ENCODE measurements around the gene SCNN1A.
A peak's percentile ranks its signal among the peaks of the same experiment; 100 is the strongest.
"Not testable (repeated sequence)": the region's sequence is repeated elsewhere in the genome, so short reads cannot be mapped to it uniquely, and the experiment has no call there.

SCNN1A gene

DNA sequence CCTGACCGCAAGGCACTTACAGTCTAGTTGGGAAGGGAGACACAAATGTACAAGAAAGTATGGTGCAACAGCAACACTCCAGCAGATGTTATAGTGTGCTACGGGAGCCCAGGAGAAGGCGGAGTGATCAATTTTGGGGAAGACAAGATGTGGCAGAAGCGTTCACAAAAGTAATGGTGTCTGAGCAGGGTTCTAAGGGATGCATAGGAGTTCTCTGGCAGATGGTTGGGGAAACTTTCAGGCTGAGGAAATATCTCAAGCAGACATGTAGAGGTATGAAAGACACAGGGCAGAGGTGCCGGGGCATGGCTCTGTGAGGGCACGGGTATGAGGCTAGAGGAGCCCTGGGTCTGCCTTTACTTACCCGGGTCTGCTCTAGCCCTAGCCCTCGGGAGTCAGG is 28.4 kb downstream of the SCNN1A start:
- no peak for TF ChIP-seq SNAI2 (CRISPR knock-in tag; IDR thresholded peaks at IDR 0.05)
- TF ChIP-seq ZFP3 (CRISPR knock-in tag; IDR thresholded peaks at IDR 0.05) = peak; percentile 97
- no peak for ATAC-seq

DNA sequence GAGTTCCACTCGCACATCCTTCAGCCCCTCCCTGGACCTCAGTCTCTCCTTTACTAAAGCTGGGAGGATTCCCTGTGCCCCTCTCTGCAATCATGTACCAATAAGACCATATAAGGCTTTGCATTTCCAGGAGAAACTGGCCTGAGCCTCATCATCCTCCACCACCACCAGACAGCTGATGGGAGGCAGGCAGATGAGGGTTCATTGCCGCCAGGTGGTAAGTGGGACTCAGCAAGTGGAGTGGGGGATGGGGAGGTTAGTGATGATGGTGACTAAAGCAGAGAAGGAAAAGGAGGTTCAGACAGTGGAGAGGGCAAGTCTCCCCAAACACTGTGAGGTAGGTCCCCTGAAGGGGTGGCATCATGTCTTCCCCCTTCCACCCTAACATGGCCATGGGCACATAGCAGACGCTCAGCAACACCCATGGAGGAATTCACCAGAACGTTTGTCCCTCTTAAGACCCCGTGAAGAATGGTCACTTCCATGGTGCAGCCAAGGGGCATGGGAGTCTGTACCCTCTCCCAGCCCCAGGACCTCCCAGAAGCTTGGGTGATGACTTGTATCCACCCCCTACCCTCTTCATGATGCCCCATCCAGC is 29.0 kb downstream of the SCNN1A start:
- ATAC-seq = no peak
- TF ChIP-seq TOX (CRISPR knock-in tag; IDR thresholded peaks at IDR 0.05; ENCODE audit: borderline replicate concordance) = no peak
- no peak for TF ChIP-seq ZNF70 (CRISPR knock-in tag; IDR thresholded peaks at IDR 0.05)
- TF ChIP-seq ZC3H10 (CRISPR knock-in tag; IDR thresholded peaks at IDR 0.05) = no peak
- TF ChIP-seq CSDC2 (CRISPR knock-in tag; IDR thresholded peaks at IDR 0.05) = no peak
- TF ChIP-seq, protein P1, sequence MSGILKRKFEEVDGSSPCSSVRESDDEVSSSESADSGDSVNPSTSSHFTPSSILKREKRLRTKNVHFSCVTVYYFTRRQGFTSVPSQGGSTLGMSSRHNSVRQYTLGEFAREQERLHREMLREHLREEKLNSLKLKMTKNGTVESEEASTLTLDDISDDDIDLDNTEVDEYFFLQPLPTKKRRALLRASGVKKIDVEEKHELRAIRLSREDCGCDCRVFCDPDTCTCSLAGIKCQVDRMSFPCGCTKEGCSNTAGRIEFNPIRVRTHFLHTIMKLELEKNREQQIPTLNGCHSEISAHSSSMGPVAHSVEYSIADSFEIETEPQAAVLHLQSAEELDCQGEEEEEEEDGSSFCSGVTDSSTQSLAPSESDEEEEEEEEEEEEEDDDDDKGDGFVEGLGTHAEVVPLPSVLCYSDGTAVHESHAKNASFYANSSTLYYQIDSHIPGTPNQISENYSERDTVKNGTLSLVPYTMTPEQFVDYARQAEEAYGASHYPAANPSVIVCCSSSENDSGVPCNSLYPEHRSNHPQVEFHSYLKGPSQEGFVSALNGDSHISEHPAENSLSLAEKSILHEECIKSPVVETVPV (CRISPR knock-in tag; IDR thresholded peaks at IDR 0.05) = no peak
- no peak for TF ChIP-seq BACH2 (CRISPR knock-in tag; IDR thresholded peaks at IDR 0.05; ENCODE audit: borderline replicate concordance)
- TF ChIP-seq GLIS3 (CRISPR knock-in tag; IDR thresholded peaks at IDR 0.05) = no peak
- TF ChIP-seq, protein P2, sequence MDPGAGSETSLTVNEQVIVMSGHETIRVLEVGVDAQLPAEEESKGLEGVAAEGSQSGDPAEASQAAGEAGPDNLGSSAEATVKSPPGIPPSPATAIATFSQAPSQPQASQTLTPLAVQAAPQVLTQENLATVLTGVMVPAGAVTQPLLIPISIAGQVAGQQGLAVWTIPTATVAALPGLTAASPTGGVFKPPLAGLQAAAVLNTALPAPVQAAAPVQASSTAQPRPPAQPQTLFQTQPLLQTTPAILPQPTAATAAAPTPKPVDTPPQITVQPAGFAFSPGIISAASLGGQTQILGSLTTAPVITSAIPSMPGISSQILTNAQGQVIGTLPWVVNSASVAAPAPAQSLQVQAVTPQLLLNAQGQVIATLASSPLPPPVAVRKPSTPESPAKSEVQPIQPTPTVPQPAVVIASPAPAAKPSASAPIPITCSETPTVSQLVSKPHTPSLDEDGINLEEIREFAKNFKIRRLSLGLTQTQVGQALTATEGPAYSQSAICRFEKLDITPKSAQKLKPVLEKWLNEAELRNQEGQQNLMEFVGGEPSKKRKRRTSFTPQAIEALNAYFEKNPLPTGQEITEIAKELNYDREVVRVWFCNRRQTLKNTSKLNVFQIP (CRISPR knock-in tag; IDR thresholded peaks at IDR 0.05; ENCODE audit: borderline replicate concordance, low read depth) = no peak
- TF ChIP-seq, protein P3, sequence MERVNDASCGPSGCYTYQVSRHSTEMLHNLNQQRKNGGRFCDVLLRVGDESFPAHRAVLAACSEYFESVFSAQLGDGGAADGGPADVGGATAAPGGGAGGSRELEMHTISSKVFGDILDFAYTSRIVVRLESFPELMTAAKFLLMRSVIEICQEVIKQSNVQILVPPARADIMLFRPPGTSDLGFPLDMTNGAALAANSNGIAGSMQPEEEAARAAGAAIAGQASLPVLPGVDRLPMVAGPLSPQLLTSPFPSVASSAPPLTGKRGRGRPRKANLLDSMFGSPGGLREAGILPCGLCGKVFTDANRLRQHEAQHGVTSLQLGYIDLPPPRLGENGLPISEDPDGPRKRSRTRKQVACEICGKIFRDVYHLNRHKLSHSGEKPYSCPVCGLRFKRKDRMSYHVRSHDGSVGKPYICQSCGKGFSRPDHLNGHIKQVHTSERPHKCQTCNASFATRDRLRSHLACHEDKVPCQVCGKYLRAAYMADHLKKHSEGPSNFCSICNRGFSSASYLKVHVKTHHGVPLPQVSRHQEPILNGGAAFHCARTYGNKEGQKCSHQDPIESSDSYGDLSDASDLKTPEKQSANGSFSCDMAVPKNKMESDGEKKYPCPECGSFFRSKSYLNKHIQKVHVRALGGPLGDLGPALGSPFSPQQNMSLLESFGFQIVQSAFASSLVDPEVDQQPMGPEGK (CRISPR knock-in tag; IDR thresholded peaks at IDR 0.05; ENCODE audit: borderline replicate concordance) = no peak
- TF ChIP-seq PPARA (CRISPR knock-in tag; IDR thresholded peaks at IDR 0.05; ENCODE audit: borderline replicate concordance) = no peak
- TF ChIP-seq ESRRG (CRISPR knock-in tag; IDR thresholded peaks at IDR 0.05) = no peak
- TF ChIP-seq SNAI2 (CRISPR knock-in tag; IDR thresholded peaks at IDR 0.05) = no peak
- no peak for TF ChIP-seq ZNF8 (CRISPR knock-in tag; IDR thresholded peaks at IDR 0.05)
- no peak for TF ChIP-seq ZFP30 (CRISPR knock-in tag; IDR thresholded peaks at IDR 0.05)
- TF ChIP-seq, protein P4, sequence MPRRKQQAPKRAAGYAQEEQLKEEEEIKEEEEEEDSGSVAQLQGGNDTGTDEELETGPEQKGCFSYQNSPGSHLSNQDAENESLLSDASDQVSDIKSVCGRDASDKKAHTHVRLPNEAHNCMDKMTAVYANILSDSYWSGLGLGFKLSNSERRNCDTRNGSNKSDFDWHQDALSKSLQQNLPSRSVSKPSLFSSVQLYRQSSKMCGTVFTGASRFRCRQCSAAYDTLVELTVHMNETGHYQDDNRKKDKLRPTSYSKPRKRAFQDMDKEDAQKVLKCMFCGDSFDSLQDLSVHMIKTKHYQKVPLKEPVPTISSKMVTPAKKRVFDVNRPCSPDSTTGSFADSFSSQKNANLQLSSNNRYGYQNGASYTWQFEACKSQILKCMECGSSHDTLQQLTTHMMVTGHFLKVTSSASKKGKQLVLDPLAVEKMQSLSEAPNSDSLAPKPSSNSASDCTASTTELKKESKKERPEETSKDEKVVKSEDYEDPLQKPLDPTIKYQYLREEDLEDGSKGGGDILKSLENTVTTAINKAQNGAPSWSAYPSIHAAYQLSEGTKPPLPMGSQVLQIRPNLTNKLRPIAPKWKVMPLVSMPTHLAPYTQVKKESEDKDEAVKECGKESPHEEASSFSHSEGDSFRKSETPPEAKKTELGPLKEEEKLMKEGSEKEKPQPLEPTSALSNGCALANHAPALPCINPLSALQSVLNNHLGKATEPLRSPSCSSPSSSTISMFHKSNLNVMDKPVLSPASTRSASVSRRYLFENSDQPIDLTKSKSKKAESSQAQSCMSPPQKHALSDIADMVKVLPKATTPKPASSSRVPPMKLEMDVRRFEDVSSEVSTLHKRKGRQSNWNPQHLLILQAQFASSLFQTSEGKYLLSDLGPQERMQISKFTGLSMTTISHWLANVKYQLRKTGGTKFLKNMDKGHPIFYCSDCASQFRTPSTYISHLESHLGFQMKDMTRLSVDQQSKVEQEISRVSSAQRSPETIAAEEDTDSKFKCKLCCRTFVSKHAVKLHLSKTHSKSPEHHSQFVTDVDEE (CRISPR knock-in tag; IDR thresholded peaks at IDR 0.05) = no peak
- TF ChIP-seq, protein P5, sequence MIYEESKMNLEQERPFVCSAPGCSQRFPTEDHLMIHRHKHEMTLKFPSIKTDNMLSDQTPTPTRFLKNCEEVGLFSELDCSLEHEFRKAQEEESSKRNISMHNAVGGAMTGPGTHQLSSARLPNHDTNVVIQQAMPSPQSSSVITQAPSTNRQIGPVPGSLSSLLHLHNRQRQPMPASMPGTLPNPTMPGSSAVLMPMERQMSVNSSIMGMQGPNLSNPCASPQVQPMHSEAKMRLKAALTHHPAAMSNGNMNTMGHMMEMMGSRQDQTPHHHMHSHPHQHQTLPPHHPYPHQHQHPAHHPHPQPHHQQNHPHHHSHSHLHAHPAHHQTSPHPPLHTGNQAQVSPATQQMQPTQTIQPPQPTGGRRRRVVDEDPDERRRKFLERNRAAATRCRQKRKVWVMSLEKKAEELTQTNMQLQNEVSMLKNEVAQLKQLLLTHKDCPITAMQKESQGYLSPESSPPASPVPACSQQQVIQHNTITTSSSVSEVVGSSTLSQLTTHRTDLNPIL (CRISPR knock-in tag; IDR thresholded peaks at IDR 0.05; ENCODE audit: low read depth) = no peak

DNA sequence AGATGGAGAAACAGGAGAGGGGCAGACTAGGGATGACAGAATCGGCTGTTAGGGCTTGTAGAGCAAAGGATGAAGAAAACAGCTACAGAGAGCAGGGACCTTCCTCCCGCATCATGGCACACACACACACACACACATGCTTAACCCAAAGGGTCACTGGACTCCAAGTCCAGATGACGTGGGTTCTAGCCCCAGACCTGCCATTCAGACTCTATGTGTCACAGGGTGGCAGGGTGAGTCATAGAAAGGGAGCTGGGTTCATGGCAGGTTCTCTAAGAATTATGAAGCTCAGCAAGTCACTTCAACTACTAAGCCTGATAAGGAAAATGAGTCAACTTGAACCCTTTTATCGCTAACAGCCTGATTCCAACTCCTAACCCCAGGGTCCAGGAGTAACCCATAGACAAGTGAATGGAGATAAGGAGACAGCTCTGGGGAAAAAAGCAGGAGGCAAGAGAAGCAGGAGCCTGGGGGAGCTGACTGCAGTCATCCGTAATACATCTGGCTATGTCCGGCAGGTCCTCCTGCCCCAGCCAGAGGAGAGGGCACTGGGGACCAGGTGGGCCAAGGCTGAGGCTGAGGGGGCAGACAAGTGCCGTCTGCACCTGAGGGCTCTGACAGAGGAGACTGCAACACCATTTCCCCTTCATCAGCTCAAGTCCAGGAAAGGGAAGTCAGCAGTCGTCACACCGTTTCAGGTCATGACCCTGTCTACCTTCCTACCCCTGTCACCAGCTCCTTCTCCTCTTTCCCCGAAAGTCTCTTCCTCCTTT is 29.9 kb downstream of the SCNN1A start:
- peak; percentile 42 for ATAC-seq
- TF ChIP-seq ESRRG (CRISPR knock-in tag; IDR thresholded peaks at IDR 0.05) (no peak), ZFP3 (CRISPR knock-in tag; IDR thresholded peaks at IDR 0.05) (0 out of 2 replicates have a peak, but pooled peaks have one; percentile 28)

DNA sequence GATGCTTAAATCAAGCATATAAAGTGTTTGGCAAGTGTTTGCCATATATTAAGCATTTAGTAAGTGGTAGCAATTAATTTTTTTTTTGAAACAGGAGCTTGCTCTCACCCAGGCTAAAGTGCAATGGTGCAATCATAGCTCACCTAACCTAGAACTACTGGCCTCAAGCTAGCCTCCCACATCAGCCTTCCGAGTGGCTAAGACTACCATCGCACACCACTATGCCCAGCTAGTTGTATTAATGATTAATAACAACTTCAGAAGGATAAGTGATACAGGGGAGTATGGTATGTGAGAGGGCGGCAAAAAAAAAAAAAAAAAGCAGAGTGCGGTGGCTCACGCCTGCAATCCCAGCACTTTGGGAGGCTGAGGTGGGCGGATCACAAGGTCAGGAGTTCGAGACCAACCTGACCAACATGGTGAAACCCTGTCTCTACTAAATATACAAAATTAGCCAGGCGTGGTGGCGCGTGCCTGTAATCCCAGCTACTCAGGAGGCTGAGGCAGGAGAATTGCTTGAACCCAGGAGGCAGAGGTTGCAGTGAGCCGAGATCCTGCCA is 31.2 kb downstream of the SCNN1A start:
- not testable (repeated sequence) for ATAC-seq
